H9 (cell line): Measurements from ENCODE around the gene RWDD4. TPM values are rescaled to one million over a fixed set of nuclear protein-coding genes. Genes with fewer than 3 reads are reported as not detected.

ENCODE experiments used
- DNase-seq: peaks from one replicate; pipeline ENCODE4 v3.0.0-alpha.2; 2017
- H2AFZ ChIP-seq: one replicate; pipeline ENCODE4 v1.6.1; 2013; ENCODE audit warnings: mild to moderate bottlenecking, low read length, control low read depth, moderate library complexity
- H2AK5ac ChIP-seq: 2 replicates; pipeline ENCODE4 v1.6.1; 2013; ENCODE audit warnings: low read length, control low read depth, mixed read lengths; ENCODE audit not compliant: insufficient read length
- H2BK120ac ChIP-seq: one replicate; pipeline ENCODE4 v1.6.1; 2013; ENCODE audit warnings: low read depth, mild to moderate bottlenecking, low read length, control low read depth, inconsistent platforms; ENCODE audit not compliant: poor library complexity, severe bottlenecking
- H2BK12ac ChIP-seq: 2 replicates; pipeline ENCODE4 v1.6.1; 2013; ENCODE audit warnings: low read length, control low read depth, mixed read lengths, low read depth; ENCODE audit not compliant: insufficient read length
- H2BK15ac ChIP-seq: 2 replicates; pipeline ENCODE4 v1.6.1; 2013; ENCODE audit warnings: low read depth, low read length, control low read depth
- H2BK20ac ChIP-seq: one replicate; pipeline ENCODE4 v1.6.1; 2013; ENCODE audit warnings: low read depth, mild to moderate bottlenecking, low read length, control low read depth, inconsistent platforms; ENCODE audit not compliant: poor library complexity, severe bottlenecking
- H2BK5ac ChIP-seq: 2 replicates; pipeline ENCODE4 v1.6.1; 2013; ENCODE audit warnings: low read length, control low read depth, mixed read lengths; ENCODE audit not compliant: insufficient read length
- H3K14ac ChIP-seq: 2 replicates; pipeline ENCODE4 v1.6.1; 2013; ENCODE audit warnings: low read length, control low read depth; ENCODE audit not compliant: insufficient read depth
- H3K18ac ChIP-seq: 2 replicates; pipeline ENCODE4 v1.6.1; 2013; ENCODE audit warnings: low read depth, mild to moderate bottlenecking, mixed read lengths, low read length, control low read depth; ENCODE audit not compliant: insufficient read length
- H3K23ac ChIP-seq: 2 replicates; pipeline ENCODE4 v1.6.1; 2013; ENCODE audit warnings: low read length, control low read depth, mixed read lengths, low read depth; ENCODE audit not compliant: insufficient read length
- H3K23me2 ChIP-seq: 2 replicates; pipeline ENCODE4 v1.6.1; 2013; ENCODE audit warnings: low read depth, mild to moderate bottlenecking, mixed read lengths, low read length, control low read depth; ENCODE audit not compliant: insufficient read length, poor library complexity, severe bottlenecking
- H3K27ac ChIP-seq: 2 replicates; pipeline ENCODE4 v1.5.1; 2013; ENCODE audit warnings: low read length, control low read depth, mixed read lengths, low read depth; ENCODE audit not compliant: insufficient read length
- H3K27me3 ChIP-seq: 2 replicates; pipeline ENCODE4 v1.6.1; 2013; ENCODE audit warnings: low read length, control low read depth, inconsistent platforms; ENCODE audit not compliant: insufficient read depth
- H3K4ac ChIP-seq: 2 replicates; pipeline ENCODE4 v1.6.1; 2013; ENCODE audit warnings: low read depth, mild to moderate bottlenecking, control low read depth, inconsistent platforms, low read length, moderate library complexity
- H3K4me1 ChIP-seq: 2 replicates; pipeline ENCODE4 v1.6.1; 2013; ENCODE audit warnings: low read length, control low read depth, inconsistent platforms; ENCODE audit not compliant: insufficient read depth
- H3K4me2 ChIP-seq: 2 replicates; pipeline ENCODE4 v1.6.1; 2013; ENCODE audit warnings: low read length, control low read depth, mixed read lengths; ENCODE audit not compliant: insufficient read length, insufficient read depth
- H3K56ac ChIP-seq: 2 replicates; pipeline ENCODE4 v1.6.1; 2013; ENCODE audit warnings: low read depth, mild to moderate bottlenecking, mixed read lengths, low read length, control low read depth; ENCODE audit not compliant: insufficient read length
- H3K79me1 ChIP-seq: 2 replicates; pipeline ENCODE4 v1.6.1; 2013; ENCODE audit warnings: low read depth, mild to moderate bottlenecking, moderate library complexity, low read length, control low read depth, inconsistent platforms; ENCODE audit not compliant: insufficient read depth, poor library complexity, severe bottlenecking
- H3K79me2 ChIP-seq: 2 replicates; pipeline ENCODE4 v1.6.1; 2013; ENCODE audit warnings: low read length, control low read depth, inconsistent platforms; ENCODE audit not compliant: insufficient read depth
- H3K9ac ChIP-seq: 2 replicates; pipeline ENCODE4 v1.6.1; 2013; ENCODE audit warnings: low read length, control low read depth, mixed read lengths; ENCODE audit not compliant: insufficient read length; ENCODE audit errors: extremely low read depth
- H3K9me3 ChIP-seq: one replicate; pipeline ENCODE4 v1.6.1; 2013; ENCODE audit warnings: low read depth, low read length, inconsistent platforms; ENCODE audit not compliant: control insufficient read depth
- H3T11ph ChIP-seq: one replicate; pipeline ENCODE4 v1.6.1; 2013; ENCODE audit warnings: mild to moderate bottlenecking, low read length, control low read depth, inconsistent platforms
- H4K20me1 ChIP-seq: one replicate; pipeline ENCODE4 v1.6.1; 2013; ENCODE audit not compliant: control insufficient read depth, insufficient read length, insufficient read depth
- H4K5ac ChIP-seq: 2 replicates; pipeline ENCODE4 v1.6.1; 2013; ENCODE audit warnings: low read depth, mild to moderate bottlenecking, mixed read lengths, low read length, control low read depth; ENCODE audit not compliant: insufficient read length
- H4K8ac ChIP-seq: replicated peaks from 2 replicates; pipeline ENCODE4 v1.6.1; 2013; ENCODE audit warnings: low read length, control low read depth, mixed read lengths, low read depth; ENCODE audit not compliant: insufficient read length
- H4K91ac ChIP-seq: 2 replicates; pipeline ENCODE4 v1.6.1; 2013; ENCODE audit warnings: low read depth, mild to moderate bottlenecking, moderate library complexity, mixed read lengths, low read length, control low read depth; ENCODE audit not compliant: insufficient read length
- H3K27ac Mint-ChIP-seq, 3 experiments: 2 replicates in 2 of 3; 3 replicates in 1 of 3; pipeline ENCODE4 v1.8.0; 2020 to 2021; ENCODE audit warnings: mixed read lengths in 3 of 3, mild to moderate bottlenecking in 1 of 3, moderate library complexity in 1 of 3
- H3K27me3 Mint-ChIP-seq: 2 replicates; pipeline ENCODE4 v1.8.0; 2021; ENCODE audit warnings: low read depth, mild to moderate bottlenecking, moderate library complexity, mixed read lengths
- H3K36me3 Mint-ChIP-seq, 3 experiments: 2 replicates in 2 of 3; 3 replicates in 1 of 3; pipeline ENCODE4 v1.8.0; 2020 to 2021; ENCODE audit warnings: low read depth in 3 of 3, mixed read lengths in 3 of 3; ENCODE audit not compliant: insufficient read depth in 1 of 3
- H3K4me1 Mint-ChIP-seq, 2 experiments: 2 replicates each; pipeline ENCODE4 v1.8.0; 2020; ENCODE audit warnings: mixed read lengths in 2 of 2
- H3K4me3 Mint-ChIP-seq, 2 experiments: 2 replicates in 1 of 2; 3 replicates in 1 of 2; pipeline ENCODE4 v1.8.0; 2020 to 2021; ENCODE audit warnings: mild to moderate bottlenecking in 2 of 2, mixed read lengths in 2 of 2, moderate library complexity in 1 of 2
- H3K9me3 Mint-ChIP-seq, 2 experiments: 2 replicates in 1 of 2; 3 replicates in 1 of 2; pipeline ENCODE4 v1.8.0; 2020; ENCODE audit warnings: mild to moderate bottlenecking in 2 of 2, mixed read lengths in 2 of 2, moderate library complexity in 1 of 2
- WGBS: extraction: QIAGEN DNeasy Blood & Tissue Kit; methylation state at CpG from one replicate; pipeline ENCODE4 v1.1.7; 2013; ENCODE audit warnings: missing lambda C conversion rate, low lambda C conversion rate, mixed read lengths; ENCODE audit not compliant: insufficient read length; ENCODE audit errors: extremely low coverage; 5-methylcytosine and 5-hydroxymethylcytosine counted together
- total RNA-seq: library from RNA; stranded (reverse); gene quantifications from 2 replicates; pipeline ENCODE4 v1.2.1, GENCODE V29; 2021
- TF ChIP-seq, protein P1 (sequence below): fragments of 200-600 bp; sonication (generic); conservative IDR thresholded peaks from 3 replicates; pipeline ENCODE4 v1.8.0; 2021; ENCODE audit warnings: antibody characterized with exemption, mild to moderate bottlenecking

RWDD4 gene
- total RNA-seq, 1 experiment from 2014 or later, result 17.8 TPM

DNA sequence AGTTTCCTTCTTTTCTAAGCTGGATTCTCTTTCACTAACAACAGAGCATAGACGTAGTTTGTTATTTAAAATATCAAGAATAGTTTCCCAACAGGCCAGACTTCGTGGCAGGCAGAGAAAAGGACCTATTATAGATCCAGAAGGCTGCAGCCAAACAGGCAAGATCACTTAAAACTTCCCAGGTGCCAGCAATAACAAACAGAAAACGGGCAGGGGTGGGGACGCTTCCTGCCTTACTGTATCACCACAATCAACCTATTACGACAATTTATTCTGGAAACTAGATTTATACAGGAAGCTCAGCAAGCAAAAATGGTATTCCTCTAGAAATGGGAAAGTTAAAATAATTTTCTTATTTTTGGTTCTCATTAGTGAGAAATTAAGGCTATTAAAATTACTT lies 22.1 kb downstream of the RWDD4 start:
- H3K18ac ChIP-seq, result no peak overlapping the region
- H2BK5ac ChIP-seq, result no peak overlapping the region
- no peak overlapping the region for H4K8ac ChIP-seq
- WGBS, result no CpG with 5 or more reads among the region's 5 CpGs
- no peaks in the 10 kb centered on the region for H4K20me1 ChIP-seq
- H3K4me1 Mint-ChIP-seq, result peaks cover 31 to 34% of the 10 kb centered on the region in 2 experiments
- TF ChIP-seq, protein P1, sequence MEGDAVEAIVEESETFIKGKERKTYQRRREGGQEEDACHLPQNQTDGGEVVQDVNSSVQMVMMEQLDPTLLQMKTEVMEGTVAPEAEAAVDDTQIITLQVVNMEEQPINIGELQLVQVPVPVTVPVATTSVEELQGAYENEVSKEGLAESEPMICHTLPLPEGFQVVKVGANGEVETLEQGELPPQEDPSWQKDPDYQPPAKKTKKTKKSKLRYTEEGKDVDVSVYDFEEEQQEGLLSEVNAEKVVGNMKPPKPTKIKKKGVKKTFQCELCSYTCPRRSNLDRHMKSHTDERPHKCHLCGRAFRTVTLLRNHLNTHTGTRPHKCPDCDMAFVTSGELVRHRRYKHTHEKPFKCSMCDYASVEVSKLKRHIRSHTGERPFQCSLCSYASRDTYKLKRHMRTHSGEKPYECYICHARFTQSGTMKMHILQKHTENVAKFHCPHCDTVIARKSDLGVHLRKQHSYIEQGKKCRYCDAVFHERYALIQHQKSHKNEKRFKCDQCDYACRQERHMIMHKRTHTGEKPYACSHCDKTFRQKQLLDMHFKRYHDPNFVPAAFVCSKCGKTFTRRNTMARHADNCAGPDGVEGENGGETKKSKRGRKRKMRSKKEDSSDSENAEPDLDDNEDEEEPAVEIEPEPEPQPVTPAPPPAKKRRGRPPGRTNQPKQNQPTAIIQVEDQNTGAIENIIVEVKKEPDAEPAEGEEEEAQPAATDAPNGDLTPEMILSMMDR, result no peak
- no peak overlapping the region for H2BK20ac ChIP-seq
- no peak overlapping the region for H3K23ac ChIP-seq
- H3K4me1 ChIP-seq, result no peaks in the 10 kb centered on the region; the same call in 1 of the 2 replicates
- no peak overlapping the region for H3K4ac ChIP-seq
- H2BK15ac ChIP-seq, result no peak overlapping the region
- H3K79me1 ChIP-seq, result no peaks in the 10 kb centered on the region
- H3K4me2 ChIP-seq, result no peak overlapping the region
- H3K27me3 ChIP-seq, result no peaks in the 10 kb centered on the region
- peak overlapping the region; percentile 45 for H3K27ac ChIP-seq
- no peak overlapping the region for H4K91ac ChIP-seq
- H2AK5ac ChIP-seq, result no peak overlapping the region
- no peak overlapping the region for H3K14ac ChIP-seq
- no peak overlapping the region for H4K5ac ChIP-seq
- no peaks in the 10 kb centered on the region for H3K79me2 ChIP-seq
- H3K23me2 ChIP-seq, result no peaks in the 10 kb centered on the region
- H2BK12ac ChIP-seq, result no peak overlapping the region
- H3T11ph ChIP-seq, result no peak overlapping the region
- H2BK120ac ChIP-seq, result no peak overlapping the region
- H3K9me3 Mint-ChIP-seq, result no peaks in the 10 kb centered on the region
- no peak overlapping the region for H3K56ac ChIP-seq
- no peak overlapping the region for H3K9ac ChIP-seq
- peak overlapping the region in 2 of 3 experiments; percentile 36 to 72; a peak in 3 of 7 replicates for H3K27ac Mint-ChIP-seq
- no peaks in the 10 kb centered on the region for H3K27me3 Mint-ChIP-seq
- no peak for DNase-seq
- no peak overlapping the region for H2AFZ ChIP-seq
- no peak overlapping the region for H3K4me3 Mint-ChIP-seq
- no peaks in the 10 kb centered on the region for H3K9me3 ChIP-seq
- peaks cover 0 to 5% (median 0%) of the 10 kb centered on the region in 3 experiments; a peak in 3 of 7 replicates for H3K36me3 Mint-ChIP-seq
